H1 (cell line): ENCODE measurements around the gene ZNF23. TPM values are rescaled to one million over a fixed set of nuclear protein-coding genes. Genes with fewer than 3 reads are reported as not detected.

Experiments
- CTCF ChIA-PET: fragments of 300-600 bp; sonication (Branson Sonifier 250); formaldehyde crosslinking; loops from one replicate; lab custom pipeline; 2021; ENCODE audit not compliant: partially characterized antibody; lab: Charles Lee
- POLR2A ChIA-PET: fragments of 300-600 bp; sonication (Branson Sonifier 250); formaldehyde crosslinking; loops from one replicate; lab custom pipeline; 2021; ENCODE audit warnings: inconsistent platforms; ENCODE audit not compliant: partially characterized antibody; lab: Charles Lee
- DNase-seq, 2 experiments: peaks; one replicate each; pipeline versions ENCODE4 v3.0.0 to v3.0.0-alpha.2; 2010 to 2022; ENCODE audit warnings: low spot score in 2 of 2, low read depth in 1 of 2, mixed read lengths in 1 of 2
- FAIRE-seq: peaks from 2 replicates; lab custom pipeline; 2011; peaks lifted over from hg19 to GRCh38; lab: Jason Lieb, UNC
- H2AFZ ChIP-seq: 2 replicates; pipeline ENCODE4 v1.8.1; 2012; ENCODE audit warnings: low read length, inconsistent platforms
- H2AK5ac ChIP-seq: 2 replicates; pipeline ENCODE4 v1.6.1; 2013; ENCODE audit warnings: low read depth, low read length
- H2BK120ac ChIP-seq: replicated peaks from 2 replicates; pipeline ENCODE3; 2013; ENCODE audit warnings: low read depth, low read length, inconsistent platforms
- H2BK12ac ChIP-seq: 2 replicates; pipeline ENCODE4 v1.6.1; 2013; ENCODE audit warnings: low read depth, low read length
- H2BK15ac ChIP-seq: 2 replicates; pipeline ENCODE4 v1.6.1; 2013; ENCODE audit warnings: low read length
- H2BK20ac ChIP-seq: 2 replicates; pipeline ENCODE4 v1.6.1; 2013; ENCODE audit warnings: low read length
- H2BK5ac ChIP-seq: 2 replicates; pipeline ENCODE4 v1.6.1; 2013; ENCODE audit warnings: low read depth, low read length
- H3K14ac ChIP-seq: 2 replicates; pipeline ENCODE4 v1.6.1; 2013; ENCODE audit warnings: inconsistent platforms; ENCODE audit not compliant: insufficient read length
- H3K18ac ChIP-seq: 2 replicates; pipeline ENCODE4 v1.6.1; 2013; ENCODE audit warnings: low read length; ENCODE audit errors: extremely low read depth
- H3K23ac ChIP-seq: 2 replicates; pipeline ENCODE4 v1.6.1; 2013; ENCODE audit warnings: inconsistent platforms; ENCODE audit not compliant: insufficient read length
- H3K23me2 ChIP-seq: 2 replicates; pipeline ENCODE4 v1.6.1; 2013; ENCODE audit warnings: low read depth, low read length
- H3K27ac ChIP-seq: 2 replicates; pipeline ENCODE4 v1.6.1; 2011; ENCODE audit warnings: low read depth, low read length, inconsistent platforms
- H3K27me3 ChIP-seq, 4 experiments: replicated peaks in 1 of 4; 1 replicate in 1 of 4; 2 replicates in 3 of 4; pipeline versions ENCODE4 v1.6.1 to v1.8.1; 2011 to 2013; ENCODE audit warnings: low read length in 3 of 4, mild to moderate bottlenecking in 3 of 4, inconsistent platforms in 2 of 4, mixed read lengths in 2 of 4, moderate library complexity in 1 of 4; ENCODE audit not compliant: control insufficient read depth in 3 of 4, insufficient read depth in 3 of 4; ENCODE audit errors: extremely low read depth in 1 of 4
- H3K36me3 ChIP-seq, 4 experiments: 2 replicates each; pipeline versions ENCODE4 v1.6.1 to v1.8.1; 2011 to 2013; ENCODE audit warnings: mild to moderate bottlenecking in 4 of 4, low read length in 3 of 4, moderate library complexity in 2 of 4, control low read depth in 1 of 4, inconsistent platforms in 1 of 4; ENCODE audit not compliant: insufficient read depth in 4 of 4, control insufficient read depth in 2 of 4
- H3K4ac ChIP-seq: replicated peaks from 2 replicates; pipeline ENCODE3; 2013; ENCODE audit warnings: low read length, low read depth, mixed read lengths, inconsistent platforms; ENCODE audit not compliant: insufficient read length
- H3K4me1 ChIP-seq, 4 experiments: replicated peaks in 1 of 4; 1 replicate in 1 of 4; 2 replicates in 3 of 4; pipeline versions ENCODE4 v1.6.1 to v1.8.1; 2011 to 2013; ENCODE audit warnings: low read length in 3 of 4, inconsistent platforms in 2 of 4, mixed read lengths in 1 of 4; ENCODE audit not compliant: insufficient read depth in 4 of 4, control insufficient read depth in 3 of 4
- H3K4me2 ChIP-seq, 2 experiments: 2 replicates each; pipeline versions ENCODE4 v1.6.1 to v1.8.1; 2011 to 2013; ENCODE audit warnings: low read depth in 2 of 2, low read length in 2 of 2, control low read depth in 1 of 2, inconsistent platforms in 1 of 2, mild to moderate bottlenecking in 1 of 2; ENCODE audit not compliant: insufficient read depth in 1 of 2
- H3K4me3 ChIP-seq, 4 experiments: fragments of 200-600, 300-600 bp in 1 of 4; sonication (generic), shearing (Covaris generic), sonication (Bioruptor Twin) in 1 of 4; 2 replicates each; pipeline versions ENCODE4 v1.5.1 to v1.8.1; 2011 to 2016; ENCODE audit warnings: low read length in 4 of 4, low read depth in 3 of 4, control low read depth in 2 of 4, inconsistent platforms in 2 of 4, mild to moderate bottlenecking in 2 of 4, mixed read lengths in 1 of 4, moderate library complexity in 1 of 4; ENCODE audit not compliant: insufficient read depth in 2 of 4; ENCODE audit errors: extremely low read depth in 1 of 4
- H3K56ac ChIP-seq: replicated peaks from 2 replicates; pipeline ENCODE3; 2013; ENCODE audit warnings: low read depth, mild to moderate bottlenecking, mixed read lengths, low read length, inconsistent platforms; ENCODE audit not compliant: insufficient read length
- H3K79me1 ChIP-seq: 2 replicates; pipeline ENCODE4 v1.6.1; 2013; ENCODE audit warnings: low read depth, low read length, control low read depth
- H3K79me2 ChIP-seq, 2 experiments: 2 replicates each; pipeline versions ENCODE4 v1.6.1 to v1.8.1; 2012 to 2013; ENCODE audit warnings: low read length in 2 of 2, mild to moderate bottlenecking in 2 of 2, inconsistent platforms in 1 of 2; ENCODE audit not compliant: insufficient read depth in 2 of 2, control insufficient read depth in 1 of 2
- H3K9ac ChIP-seq, 4 experiments: replicated peaks in 1 of 4; 1 replicate in 1 of 4; 2 replicates in 3 of 4; pipeline versions ENCODE4 v1.6.1 to v1.8.1; 2011 to 2013; ENCODE audit warnings: low read depth in 3 of 4, low read length in 3 of 4, control low read depth in 2 of 4, mild to moderate bottlenecking in 2 of 4, moderate library complexity in 2 of 4, inconsistent platforms in 1 of 4; ENCODE audit errors: extremely low read depth in 1 of 4
- H3K9me3 ChIP-seq, 2 experiments: 2 replicates each; pipeline versions ENCODE4 v1.6.1 to v1.8.1; 2012 to 2013; ENCODE audit warnings: mild to moderate bottlenecking in 2 of 2, moderate library complexity in 2 of 2, control low read depth in 1 of 2, inconsistent platforms in 1 of 2, low read depth in 1 of 2, low read length in 1 of 2, mixed read lengths in 1 of 2; ENCODE audit not compliant: insufficient read depth in 2 of 2
- H4K20me1 ChIP-seq, 2 experiments: replicated peaks in 1 of 2; 2 replicates each; pipeline versions ENCODE3 to v1.8.1; 2011 to 2013; ENCODE audit warnings: inconsistent platforms in 2 of 2, low read length in 2 of 2, mild to moderate bottlenecking in 1 of 2; ENCODE audit not compliant: insufficient read depth in 2 of 2, control insufficient read depth in 1 of 2
- H4K5ac ChIP-seq: 2 replicates; pipeline ENCODE4 v1.6.1; 2013; ENCODE audit warnings: low read length, low read depth, mixed read lengths, inconsistent platforms; ENCODE audit not compliant: insufficient read length
- H4K8ac ChIP-seq: 2 replicates; pipeline ENCODE4 v1.8.0; 2013; ENCODE audit warnings: mild to moderate bottlenecking, moderate library complexity, low read length, inconsistent platforms; ENCODE audit not compliant: insufficient read depth; ENCODE audit errors: extremely low read depth
- H4K91ac ChIP-seq: replicated peaks from 2 replicates; pipeline ENCODE3; 2013; ENCODE audit warnings: low read length, mixed read lengths, inconsistent platforms; ENCODE audit not compliant: insufficient read length
- CBX5 ChIP-seq: fragments of 300-800, 300-1000 bp; sonication (generic); IDR thresholded peaks from 2 replicates; pipeline ENCODE4 v1.7.1; 2016; ENCODE audit warnings: antibody characterized with exemption, low read length, low read depth
- EZH2 ChIP-seq: fragments of 200-600 bp; sonication (generic); IDR thresholded peaks from 2 replicates; pipeline ENCODE4 v1.7.1; 2012; ENCODE audit warnings: low read depth, mild to moderate bottlenecking, moderate library complexity, low read length, inconsistent platforms; ENCODE audit not compliant: severe bottlenecking
- KDM1A ChIP-seq: fragments of 200-600, 300-600 bp; sonication (generic); IDR thresholded peaks from 2 replicates; pipeline ENCODE4 v1.7.1; 2016; ENCODE audit warnings: mild to moderate bottlenecking, low read length, borderline replicate concordance
- RBBP5 ChIP-seq: IDR thresholded peaks from 2 replicates; pipeline ENCODE4 v1.7.1; 2012; ENCODE audit warnings: low read depth, mild to moderate bottlenecking, inconsistent platforms, low read length, moderate library complexity, borderline replicate concordance
- SRF ChIP-seq: IDR thresholded peaks from 2 replicates; pipeline ENCODE4 v1.6.1; 2011; ENCODE audit warnings: mild to moderate bottlenecking, low read depth, low read length, moderate library complexity
- ZNF274 ChIP-seq: IDR thresholded peaks from 2 replicates; pipeline ENCODE4 v1.7.0; 2012; ENCODE audit warnings: low read length, borderline replicate concordance; ENCODE audit errors: extremely low read depth
- WGBS, 2 experiments: shearing (Covaris generic) in 1 of 2; methylation state at CpG; one replicate each; pipeline versions ENCODE4 v1.1.6 to v1.1.7; 2013 to 2015; ENCODE audit warnings: low lambda C conversion rate in 2 of 2, mixed read lengths in 2 of 2, inconsistent platforms in 1 of 2, low coverage in 1 of 2, missing lambda C conversion rate in 1 of 2; ENCODE audit not compliant: insufficient replicate concordance in 2 of 2, insufficient coverage in 1 of 2, insufficient read length in 1 of 2; ENCODE audit errors: extremely low coverage in 1 of 2, missing lambda C conversion rate in 1 of 2; 5-methylcytosine and 5-hydroxymethylcytosine counted together
- polyA plus RNA-seq, 7 experiments: library from polyadenylated mRNA; depleted of rRNA in 3 of 7; stranded (reverse) in 5 of 7; unstranded in 2 of 7; fragments of >200 nt in 5 of 7; fragments of 200-250 nt in 2 of 7; gene quantifications; 1 replicate in 5 of 7; 2 replicates in 1 of 7; 4 replicates in 1 of 7; pipeline versions ENCODE4 v1.2.1 to v1.2.3, GENCODE V29; 2011 to 2013; ENCODE audit warnings: missing spikeins in 2 of 7, mixed read lengths in 2 of 7
- total RNA-seq: library from RNA; stranded (reverse); fragmentation: NEBNext Ultra II Directional; extraction: Animal tissue kit (Norgen Biotek cat#: 25700); gene quantifications from 2 replicates; pipeline ENCODE4 v1.2.1, GENCODE V29; 2021

Gene ZNF23
- total and polyA plus RNA-seq, 2 of the 8 experiments (the other 6 are each of a cell fraction or from before 2014, with no cell fraction given) = 2.4 to 10.2 TPM

GRCh38 chr16:71431176-71431575 lies 30.9 kb downstream of the ZNF23 start:
- Histone ChIP-seq H2AK5ac (no peak overlapping the region), H3K23me2 (no peaks in the 10 kb centered on the region), H3K23ac (no peak overlapping the region), H3K79me2 (no peaks in the 10 kb centered on the region), H4K5ac (no peak overlapping the region), H3K4me1 (peaks cover 0 to 3% (median 0%) of the 10 kb centered on the region in 4 experiments; a peak in 1 of 7 replicates), H4K8ac (no peak overlapping the region), H3K14ac (no peak overlapping the region), H3K9ac (no peak overlapping the region), H3K18ac (no peak overlapping the region), H3K4me3 (no peak overlapping the region), H3K4ac (no peak overlapping the region), H3K9me3 (no peaks in the 10 kb centered on the region), H2BK12ac (no peak overlapping the region), H4K20me1 (no peaks in the 10 kb centered on the region), H3K4me2 (no peak overlapping the region), H3K36me3 (no peaks in the 10 kb centered on the region; a peak in 2 of 8 replicates), H2BK20ac (no peak overlapping the region), H3K79me1 (no peaks in the 10 kb centered on the region), H2BK15ac (no peak overlapping the region), H2AFZ (no peak overlapping the region), H3K27me3 (0 out of 7 replicates have a peak, but pooled peaks cover 0 to 3% (median 0%) of the 10 kb centered on the region in 4 experiments), H4K91ac (no peak overlapping the region), H3K27ac (no peak overlapping the region), H2BK5ac (no peak overlapping the region), H3K56ac (no peak overlapping the region), H2BK120ac (no peak overlapping the region)
- CTCF ChIA-PET = interaction anchor here (0.6 to 5.9 kb wide), 3 partner anchors 9 to 87 kb away, joined by 3 to 32 read pairs (median 22); no protein-coding TSS in a partner anchor
- POLR2A ChIA-PET = interaction anchor here (0.6 kb wide), 1 partner anchor 98 kb away, joined by 3 read pairs; no protein-coding TSS in a partner anchor
- DNase-seq (no peak), FAIRE-seq (no peak)
- TF ChIP-seq EZH2 (no peak), KDM1A (no peak), CBX5 (no peak), ZNF274 (no peak), SRF (no peak), RBBP5 (no peak)
- WGBS, 2 experiments = 95% methylated on average over 14 of the region's 14 CpGs; no CpG with 5 or more reads in 1 of the 2 experiments
